LoVo (cell line): ENCODE measurements around the gene GTSE1.
A peak's percentile ranks its signal among the peaks of the same experiment; 100 is the strongest.

Experiments
- DNase-seq: peaks from one replicate; pipeline ENCODE4 v3.0.0-alpha.2; 2016; ENCODE audit warnings: low spot score

GTSE1 gene

DNA sequence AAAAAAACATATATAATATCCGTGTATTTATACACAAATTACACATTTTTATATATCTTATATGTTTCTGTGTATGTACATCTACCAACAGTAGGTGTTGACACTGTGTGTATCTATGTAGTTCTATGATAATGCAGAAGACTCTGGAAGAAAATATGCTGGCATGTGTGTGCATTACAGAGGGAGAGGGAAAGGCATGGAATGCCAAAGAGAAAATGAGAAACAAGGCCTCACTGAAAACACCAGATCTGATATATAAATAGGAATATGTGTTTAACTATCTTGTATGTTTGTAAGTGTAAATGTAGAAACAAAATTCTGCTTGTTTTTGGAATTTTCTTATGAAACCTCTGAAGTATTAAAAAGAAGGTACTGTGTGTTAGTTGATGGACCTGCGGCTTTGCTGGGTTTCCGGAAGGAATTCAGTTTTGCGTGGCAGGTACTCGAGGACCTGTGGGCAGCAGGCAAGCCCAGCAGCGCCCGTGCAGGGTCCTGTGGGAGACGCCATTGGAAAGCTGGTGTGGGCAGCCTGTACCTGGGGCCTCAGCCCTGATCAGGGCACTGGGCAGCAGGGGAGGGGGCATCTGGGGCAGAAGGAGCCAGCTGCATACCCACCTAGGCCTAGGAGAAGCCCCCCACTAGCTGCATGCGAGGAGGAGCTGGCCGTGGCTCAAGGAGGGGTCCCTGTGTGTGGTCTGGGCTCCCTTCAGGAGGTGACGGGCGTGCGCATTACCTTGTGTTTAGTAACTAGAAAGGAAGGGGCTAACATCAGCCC lies 31.2 kb downstream of the GTSE1 start:
- DNase-seq, result no peak

DNA sequence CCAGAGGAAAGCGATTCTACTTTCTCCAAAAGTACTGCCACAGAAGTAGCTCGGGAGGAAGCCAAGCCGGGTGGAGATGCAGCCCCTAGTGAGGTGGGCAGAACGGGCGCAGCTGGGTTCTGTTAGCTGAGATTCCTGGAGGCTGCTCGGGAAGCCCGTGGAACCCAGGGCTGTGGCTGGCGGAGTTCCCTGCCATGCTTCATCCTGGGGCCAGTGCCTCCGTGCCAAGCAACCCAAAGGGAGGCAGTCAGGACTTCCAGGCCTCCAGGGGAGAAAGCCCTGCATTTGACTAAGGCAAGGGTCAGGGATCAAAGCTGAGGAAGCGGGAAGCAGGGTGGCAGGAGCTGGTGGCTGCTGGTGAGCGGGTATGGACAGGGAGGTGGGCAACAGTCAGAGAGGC lies 32.1 kb downstream of the GTSE1 start:
- no peak for DNase-seq

DNA sequence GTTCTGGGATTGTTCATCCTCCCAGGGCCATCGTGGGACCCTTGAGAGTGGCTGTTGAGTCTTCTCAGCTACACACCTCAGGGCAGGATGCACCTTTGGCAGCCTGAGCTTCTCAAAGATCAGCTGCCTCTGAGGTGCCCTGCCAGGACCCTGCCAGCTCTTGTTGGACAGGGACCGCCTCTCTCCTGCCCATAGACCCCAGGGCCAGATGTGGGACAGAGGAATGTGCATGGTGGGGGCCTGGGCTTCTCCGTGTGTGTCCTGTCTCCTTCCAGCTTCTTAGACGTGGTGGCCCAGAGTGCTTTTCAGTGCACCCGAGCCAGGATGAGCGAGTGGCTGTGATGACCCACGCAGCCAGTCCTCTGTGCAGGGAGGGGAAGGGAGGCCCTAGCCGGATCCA lies 32.9 kb downstream of the GTSE1 start:
- no peak for DNase-seq

DNA sequence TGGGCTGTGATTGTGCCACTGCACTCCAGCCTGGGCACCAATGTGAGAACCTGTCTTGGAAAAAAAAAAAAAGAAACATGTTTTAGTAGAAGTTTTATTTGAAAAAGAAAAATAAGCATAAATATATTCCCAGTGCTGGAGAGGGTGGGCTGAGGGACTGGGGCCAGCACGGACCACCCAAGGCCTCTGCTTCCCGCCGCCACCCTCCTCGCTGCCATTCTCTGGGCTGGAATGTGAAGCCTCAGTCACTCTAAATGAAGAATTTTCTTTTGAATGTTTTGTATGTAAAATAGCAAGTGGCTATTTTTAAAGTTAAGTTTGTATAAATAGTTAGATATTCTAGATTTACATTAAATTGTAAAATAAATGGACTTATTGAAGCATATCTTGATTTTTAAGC lies 33.8 kb downstream of the GTSE1 start:
- no peak for DNase-seq

DNA sequence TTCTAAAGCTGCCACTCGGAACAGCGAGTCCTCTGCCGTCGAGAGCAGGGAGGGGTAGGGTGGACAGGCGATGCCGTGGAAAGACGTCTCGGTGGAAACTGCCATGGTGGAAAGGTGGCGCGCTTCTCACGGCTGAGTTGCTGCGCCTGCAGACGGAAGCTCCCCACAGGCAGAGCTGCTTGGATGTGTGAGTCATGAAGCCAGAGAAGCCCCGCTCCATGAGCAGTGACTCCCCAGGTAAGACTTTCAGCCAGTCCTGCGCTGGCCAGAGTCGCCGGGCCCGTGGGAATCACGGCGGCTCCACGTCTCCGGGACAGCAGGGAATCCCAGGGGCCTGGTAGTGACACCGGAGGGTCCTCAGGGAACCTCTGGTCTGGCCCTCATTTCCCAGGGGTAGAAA lies 34.8 kb downstream of the GTSE1 start:
- DNase-seq, result no peak

DNA sequence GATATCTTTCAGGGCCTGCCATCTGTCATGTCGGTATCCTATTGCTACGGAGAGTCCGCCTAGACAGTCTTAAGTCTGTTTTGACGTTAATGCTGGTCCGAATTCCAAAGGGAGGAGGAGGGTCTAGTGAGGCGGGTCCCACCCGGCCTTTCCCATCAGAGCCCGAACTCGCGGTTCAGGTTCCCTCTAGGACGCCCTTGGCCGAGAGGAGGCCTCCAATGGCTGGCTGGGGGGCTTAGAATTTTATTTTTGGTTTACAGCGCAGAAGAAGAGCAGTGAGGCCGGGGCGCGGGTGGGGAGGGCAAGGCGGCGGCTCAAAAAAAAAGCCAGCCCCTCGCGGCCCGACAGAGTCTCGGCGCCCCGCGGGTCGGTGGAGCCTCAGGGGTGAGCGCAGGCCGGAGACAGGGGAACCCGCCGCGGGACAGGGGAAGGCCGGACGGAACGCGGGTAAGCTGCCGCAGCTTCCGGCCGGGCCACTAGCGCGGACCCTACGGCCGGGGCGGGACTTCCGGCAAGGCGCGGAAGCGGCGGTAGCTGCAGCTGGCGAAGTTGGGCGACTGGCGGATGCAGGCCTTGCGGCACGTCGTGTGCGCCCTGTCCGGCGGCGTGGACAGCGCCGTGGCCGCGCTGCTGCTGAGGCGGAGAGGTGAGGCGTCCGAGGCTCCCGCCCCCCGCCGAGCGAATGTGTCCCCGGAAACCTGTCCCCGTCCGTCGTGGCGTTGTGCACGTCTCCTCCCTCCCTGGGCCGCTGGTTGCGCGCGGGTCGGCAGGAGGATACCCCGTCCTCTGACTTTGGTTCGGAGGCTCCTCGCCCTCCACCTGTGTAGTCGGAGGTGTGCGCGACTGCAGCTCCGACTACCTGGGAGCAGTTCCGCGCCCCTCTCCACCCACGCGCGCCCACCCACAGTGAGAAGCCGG lies 38.8 kb downstream of the GTSE1 start, which contains the start of gene TRMU:
Gene TRMU (plus strand): TSS at position 514 of the 918 bp plus-strand sequence. CDS start 51 bp downstream, at position 565.
- peak; percentile 90 for DNase-seq

DNA sequence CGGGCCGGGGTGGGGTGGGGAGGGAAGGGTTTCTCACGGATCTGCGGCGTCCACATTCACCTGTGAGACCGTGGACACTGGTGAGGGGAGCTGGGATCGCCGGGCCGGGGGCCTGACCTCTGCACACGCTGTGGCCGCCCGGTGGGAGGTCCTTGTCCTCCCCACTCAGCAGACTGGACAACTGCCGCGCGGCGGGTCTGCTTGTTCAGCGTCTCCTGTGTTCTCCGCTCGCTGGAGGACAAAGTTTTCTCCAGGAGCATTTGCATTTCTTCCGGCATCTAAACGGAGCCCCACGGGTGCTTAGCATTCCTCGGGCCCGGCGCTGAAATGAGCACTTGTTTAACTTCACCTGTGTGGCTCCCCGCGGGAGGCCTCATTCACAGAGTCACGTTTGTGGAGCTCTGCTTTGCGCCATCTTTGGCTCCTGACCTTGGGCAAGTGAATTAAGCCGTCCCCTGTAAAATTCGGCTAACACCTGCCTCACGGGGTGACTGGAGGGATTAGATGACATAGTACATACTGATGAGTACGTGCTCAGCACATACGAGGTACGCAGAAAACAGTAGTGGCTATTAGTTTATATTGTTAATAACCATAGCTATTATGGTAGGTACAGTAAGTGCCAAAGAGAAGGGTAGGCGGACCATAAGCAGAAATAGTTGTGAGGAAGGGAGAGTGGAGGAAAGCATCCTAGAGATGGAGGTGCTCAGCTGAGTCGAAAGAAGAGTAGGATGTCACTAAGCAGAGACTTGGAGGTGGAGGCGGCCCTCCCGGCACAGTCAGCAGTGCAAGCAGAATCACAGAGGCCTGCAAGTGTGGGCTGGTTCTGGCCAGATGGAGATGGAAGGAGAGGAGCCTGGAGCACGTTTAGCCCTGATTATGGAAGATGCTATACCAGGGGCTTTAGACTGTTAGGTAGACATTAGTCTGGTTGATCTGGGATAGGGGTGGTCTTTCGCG lies 39.7 kb downstream of the GTSE1 start:
- DNase-seq, result no peak

DNA sequence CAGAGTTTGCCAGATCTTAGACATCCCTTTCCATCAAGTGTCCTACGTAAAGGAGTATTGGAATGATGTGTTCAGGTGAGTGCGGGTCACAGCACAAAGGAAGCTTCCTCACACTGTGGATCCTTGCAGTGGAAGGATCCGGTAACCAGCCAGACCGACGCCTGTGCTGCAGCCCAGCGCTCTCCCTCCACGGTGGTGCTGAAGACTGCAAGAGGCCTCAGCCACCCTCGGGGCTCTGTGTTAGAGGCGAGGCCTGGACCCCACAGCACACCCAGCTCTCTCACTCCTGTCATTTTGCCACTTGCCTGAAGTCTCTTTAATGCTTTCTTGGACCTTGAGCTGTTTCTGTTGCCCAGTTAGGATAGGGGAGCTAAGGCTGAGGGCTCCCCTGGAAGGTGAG lies 41.2 kb downstream of the GTSE1 start:
- DNase-seq, result no peak

DNA sequence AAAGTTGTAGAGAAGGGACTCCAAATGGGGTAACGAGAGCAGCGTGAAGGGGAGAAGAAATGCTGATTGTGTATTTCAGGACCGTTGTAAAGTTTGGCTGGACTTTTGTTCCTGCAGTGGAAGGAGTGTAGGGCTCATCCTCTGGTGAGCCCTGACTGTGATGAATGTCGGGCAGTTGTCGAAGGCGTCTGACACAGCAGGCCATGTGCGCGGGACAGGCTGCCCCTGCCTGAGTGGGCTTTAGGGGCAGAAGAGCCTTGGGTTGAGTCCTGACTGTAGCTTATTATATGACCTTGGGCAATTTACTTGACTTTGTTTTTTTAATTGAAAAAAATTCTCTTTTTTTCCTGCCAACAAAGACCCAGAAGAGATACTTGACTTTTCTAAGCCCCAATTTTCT lies 42.0 kb downstream of the GTSE1 start:
- no peak for DNase-seq

DNA sequence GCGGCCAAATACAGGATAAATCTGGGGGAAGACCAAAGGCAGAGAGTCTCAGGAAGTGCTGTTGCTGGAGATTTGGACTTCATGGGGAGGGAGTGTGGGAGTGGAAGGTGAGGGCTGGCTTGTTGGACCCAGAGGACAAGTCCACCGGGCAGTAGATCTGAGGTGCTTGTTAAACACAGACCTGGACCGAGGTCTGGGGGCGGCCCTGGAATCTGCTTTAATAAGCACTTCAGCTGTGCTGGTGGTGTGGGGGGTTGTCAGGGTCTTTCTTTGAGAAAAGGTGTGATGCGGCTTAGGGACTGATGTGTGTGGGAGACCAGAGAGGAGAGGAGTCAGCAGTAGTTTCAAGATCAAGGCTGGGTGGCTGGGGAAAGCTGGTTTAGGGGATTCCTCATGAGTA lies 43.3 kb downstream of the GTSE1 start:
- no peak for DNase-seq

DNA sequence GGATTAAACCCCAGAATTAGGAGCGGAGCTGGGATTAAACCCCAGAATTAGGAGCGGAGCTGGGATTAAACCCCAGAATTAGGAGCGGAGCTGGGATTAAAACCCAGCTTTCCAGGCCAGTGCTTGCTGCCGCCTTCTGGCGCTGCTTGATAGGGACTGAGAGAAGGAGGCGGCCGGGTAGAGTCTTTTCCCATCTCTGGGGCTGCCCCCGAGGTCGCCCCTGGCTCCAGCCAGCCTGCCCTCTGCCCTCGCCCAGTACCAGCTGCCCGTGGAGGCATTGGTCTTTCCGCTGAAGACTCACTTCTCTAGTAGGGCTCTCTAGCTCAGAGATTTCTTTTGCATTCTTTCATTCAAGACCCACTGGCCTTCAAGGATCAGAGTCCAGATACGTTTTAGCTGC lies 44.0 kb downstream of the GTSE1 start:
- no peak for DNase-seq

DNA sequence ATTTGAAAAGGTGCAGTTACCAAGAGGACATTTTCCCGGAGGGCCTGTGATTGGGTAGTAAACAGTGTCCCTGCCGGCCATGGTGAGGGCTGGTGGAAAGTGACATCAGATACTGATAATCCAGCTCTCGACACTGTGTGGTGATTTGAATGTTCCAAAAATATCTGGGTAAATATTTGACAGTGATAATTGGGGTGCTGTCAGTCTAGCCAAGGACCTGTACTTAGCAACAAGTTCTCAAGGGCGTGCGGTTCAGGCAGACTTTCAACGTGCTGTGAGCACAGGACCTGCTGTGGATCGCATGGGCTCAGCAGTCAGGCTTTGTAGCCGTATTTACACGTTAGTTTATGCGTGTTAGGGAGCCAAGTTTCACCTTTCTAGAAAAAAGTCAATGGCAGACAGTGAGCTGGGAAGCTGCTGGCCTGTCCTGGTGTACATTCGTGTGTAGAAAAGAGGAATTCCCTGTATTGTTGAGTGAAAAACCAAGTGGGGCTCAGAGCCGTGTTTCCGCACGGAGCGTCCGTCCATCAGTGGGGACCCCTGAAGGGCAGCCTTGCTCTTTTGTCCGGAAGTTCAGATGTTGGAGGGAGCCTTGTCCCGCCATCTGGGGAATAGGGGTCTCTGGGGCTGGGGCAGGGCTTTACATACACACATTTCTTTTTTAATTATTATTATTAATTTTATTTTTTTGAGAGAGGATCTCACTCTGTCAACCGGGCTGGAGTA lies 50.2 kb downstream of the GTSE1 start:
- DNase-seq, result no peak

DNA sequence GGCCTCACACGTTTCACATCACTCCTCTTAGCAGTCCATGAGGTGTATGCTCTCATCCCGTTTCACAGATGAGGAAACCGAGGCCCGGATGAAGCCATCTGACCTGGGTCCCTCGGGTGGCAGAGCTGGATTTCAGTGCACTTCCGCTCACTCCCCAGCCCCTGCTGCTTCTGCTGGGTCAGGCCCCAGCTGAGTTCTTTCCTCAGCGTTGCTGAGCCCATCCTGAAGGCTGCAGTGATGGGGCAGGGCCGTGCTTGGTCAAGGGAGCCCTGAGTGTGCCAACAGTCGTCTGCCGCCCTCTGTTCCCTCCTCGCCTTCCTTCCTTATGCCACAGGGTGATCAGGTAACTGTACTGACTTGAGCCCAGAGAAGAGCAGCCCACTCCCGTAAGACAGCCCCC lies 51.0 kb downstream of the GTSE1 start:
- no peak for DNase-seq

DNA sequence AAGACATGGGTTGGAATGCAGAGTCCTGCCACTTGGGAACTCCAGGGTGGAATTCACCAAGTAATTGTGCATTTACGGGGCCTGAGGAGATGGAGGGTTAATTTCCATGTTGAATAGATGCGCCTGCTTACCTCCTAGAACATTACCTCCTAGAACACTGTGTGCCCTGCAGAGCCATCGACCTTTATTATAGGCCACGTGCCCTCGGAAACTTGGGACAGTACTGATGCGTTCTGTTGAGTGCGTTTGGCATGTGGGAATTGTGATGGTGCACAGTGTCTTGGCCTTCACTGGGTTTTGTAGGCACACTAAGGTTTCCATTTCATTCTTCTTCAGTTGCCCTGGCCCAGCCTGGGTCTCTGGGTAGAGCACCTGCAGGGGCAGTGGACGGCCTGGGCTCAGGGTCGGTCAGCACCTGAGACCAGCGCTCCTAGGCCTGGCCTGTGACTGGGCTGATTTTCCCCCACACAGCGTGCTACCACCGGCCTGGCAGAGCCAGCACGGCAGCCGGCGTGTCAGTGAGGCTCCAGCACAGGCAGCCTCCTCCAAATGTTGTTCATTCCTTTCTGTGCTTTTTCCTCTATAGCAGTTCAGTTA lies 51.5 kb downstream of the GTSE1 start:
- DNase-seq, result no peak

DNA sequence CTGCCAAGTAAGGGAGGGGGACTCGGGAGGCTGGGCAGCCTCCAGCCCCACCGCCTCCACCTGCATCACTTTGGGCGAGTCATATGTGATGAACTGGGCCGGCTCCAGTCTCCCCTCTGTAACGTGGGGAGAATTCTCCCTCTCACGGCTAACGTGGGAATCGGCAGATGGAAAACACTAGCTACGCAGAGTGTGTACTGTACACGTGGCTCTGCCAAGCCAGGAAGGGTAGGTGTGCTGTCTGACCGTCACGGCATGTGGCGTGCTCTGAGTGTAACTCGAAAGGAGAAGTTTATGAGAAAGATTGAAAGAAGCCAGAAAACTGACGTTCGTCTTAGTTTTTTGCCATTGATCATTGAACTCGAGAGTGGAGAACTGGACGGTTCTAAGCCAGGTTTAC lies 52.6 kb downstream of the GTSE1 start:
- DNase-seq, result no peak

DNA sequence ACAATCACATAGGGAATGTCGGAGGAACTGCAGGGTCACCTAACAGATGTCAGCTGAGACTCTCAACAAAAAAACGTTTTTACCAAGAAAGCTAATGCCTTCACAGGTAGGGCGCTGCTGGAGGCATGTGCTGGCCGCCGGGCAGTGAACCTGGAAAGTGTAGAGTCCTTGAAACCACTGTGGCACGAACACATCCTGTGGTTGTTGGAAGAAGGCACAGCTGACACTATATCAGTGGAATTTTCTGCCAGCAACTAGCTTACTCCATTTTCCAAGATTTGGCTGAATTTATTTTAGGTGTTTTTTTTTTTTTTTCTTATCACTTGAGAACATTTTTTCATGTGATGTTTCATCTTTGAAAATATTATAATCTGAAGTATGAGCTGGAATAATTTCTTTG lies 53.0 kb downstream of the GTSE1 start:
- no peak for DNase-seq

DNA sequence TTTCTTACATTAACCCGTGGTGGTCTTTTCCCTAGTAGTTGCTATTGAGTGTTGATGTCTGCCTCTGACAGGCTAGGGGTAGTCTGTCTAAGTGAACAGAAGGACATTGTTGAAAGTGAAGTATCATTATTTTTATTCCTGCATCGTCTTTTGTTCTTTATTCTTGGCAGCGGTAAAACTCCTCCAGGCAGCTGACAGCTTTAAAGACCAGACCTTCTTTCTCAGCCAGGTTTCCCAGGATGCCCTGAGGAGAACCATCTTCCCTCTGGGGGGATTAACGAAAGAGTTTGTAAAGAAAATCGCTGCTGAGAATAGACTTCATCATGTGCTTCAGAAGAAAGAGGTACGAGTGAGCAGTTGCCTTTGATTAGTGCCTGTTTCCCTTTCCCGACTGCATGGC lies 53.5 kb downstream of the GTSE1 start:
- no peak for DNase-seq

DNA sequence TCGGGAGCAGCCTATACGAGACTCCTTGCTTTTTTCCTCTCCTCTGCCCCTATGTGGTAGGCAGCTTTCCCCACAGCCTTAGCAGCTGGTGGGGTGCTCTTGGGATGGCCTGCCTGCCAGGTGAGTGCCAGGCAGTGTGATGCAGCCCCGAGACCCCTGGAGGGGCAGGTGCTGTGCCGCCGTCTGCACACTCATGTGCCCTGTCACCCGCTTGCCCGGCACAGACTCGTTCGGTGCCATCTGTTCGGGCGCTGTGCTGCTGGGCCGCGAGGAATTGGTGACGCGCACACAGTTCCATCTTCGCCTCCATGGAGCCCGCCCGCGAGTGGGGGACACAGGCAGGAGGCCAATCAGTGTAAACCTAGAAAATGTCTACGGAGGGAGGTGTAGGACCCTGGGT lies 54.0 kb downstream of the GTSE1 start:
- no peak for DNase-seq

DNA sequence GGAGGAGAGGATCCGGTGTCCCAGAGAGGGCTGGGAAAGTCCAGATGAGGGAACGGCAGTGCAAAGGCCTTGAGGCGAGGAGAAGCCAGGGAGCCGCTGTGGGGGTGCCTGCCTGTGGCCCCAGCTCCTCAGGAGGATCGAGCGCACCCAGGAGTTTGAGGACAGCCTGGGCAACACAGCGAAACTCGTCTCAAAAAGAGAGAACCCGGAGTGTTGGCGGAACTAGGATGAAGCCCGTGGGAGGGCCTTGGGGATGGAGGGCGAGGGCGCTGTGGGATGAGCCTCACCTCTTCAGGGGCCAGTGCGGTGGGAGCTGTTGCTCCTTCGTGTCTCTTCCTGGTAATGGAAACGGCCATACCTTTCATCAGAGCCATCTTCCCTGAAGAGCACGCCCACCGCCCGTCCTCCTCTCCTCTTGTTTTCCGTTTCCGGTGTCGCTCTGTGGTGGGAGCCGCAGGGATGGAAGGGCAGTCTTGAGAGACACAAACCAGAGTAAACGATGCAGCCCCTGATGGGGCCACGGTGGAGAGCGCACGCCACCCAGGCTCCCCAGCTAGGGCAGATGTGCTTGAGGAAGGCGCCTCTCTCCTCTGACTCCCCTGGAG lies 54.6 kb downstream of the GTSE1 start:
- DNase-seq, result no peak

DNA sequence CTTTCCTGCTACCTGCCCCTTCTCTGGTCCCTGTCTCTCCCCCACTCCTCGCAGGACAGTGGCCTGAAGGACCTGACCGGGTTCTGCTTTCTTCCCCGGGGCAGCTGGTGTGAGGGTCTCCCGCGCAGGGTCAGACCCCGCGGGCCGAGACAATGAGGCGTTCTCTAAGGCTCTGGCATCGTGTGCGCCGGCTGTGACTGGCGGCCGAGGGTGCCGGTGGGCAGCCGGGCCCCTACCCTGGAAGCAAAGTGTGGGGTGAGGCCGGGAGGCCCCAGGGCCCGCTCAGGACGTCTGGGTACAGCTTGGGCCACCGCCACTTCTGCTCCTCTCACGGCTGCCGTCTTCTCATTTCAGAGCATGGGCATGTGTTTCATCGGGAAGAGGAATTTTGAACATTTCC lies 55.1 kb downstream of the GTSE1 start:
- DNase-seq, result no peak

DNA sequence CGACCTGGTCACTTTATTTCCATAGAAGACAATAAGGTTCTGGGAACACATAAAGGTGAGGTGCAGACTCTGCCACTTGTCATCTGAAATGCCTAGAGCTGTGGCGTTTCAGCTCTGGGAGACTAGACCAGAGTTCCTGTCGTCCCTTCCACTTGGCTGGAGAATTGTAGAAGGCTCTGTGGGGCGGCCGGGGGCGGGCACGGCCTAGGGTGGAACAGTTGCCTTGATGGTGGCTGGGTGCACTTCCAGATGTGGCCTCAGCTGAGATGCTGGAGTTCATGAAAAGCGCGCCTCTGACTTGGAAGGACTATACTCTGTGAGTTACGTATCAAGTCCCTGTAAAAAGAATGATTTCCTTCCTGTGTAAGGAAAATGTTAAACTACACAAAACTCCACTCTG lies 55.6 kb downstream of the GTSE1 start:
- DNase-seq, result no peak
